Glutamatergic neuron (in vitro differentiated cells): ENCODE results near the gene FOXN3. TPM values are rescaled to one million over a fixed set of nuclear protein-coding genes. Genes with fewer than 3 reads are reported as not detected.

ENCODE experiments used
- DNase-seq: peaks from one replicate; pipeline ENCODE4 v3.0.0; 2022
- H3K27ac Mint-ChIP-seq: one replicate; pipeline ENCODE4 v1.8.0; 2020; ENCODE audit warnings: mild to moderate bottlenecking, mixed read lengths, inconsistent platforms; ENCODE audit not compliant: unreplicated experiment
- H3K27me3 Mint-ChIP-seq: one replicate; pipeline ENCODE4 v1.8.0; 2020; ENCODE audit warnings: mild to moderate bottlenecking, moderate library complexity, mixed read lengths, inconsistent platforms; ENCODE audit not compliant: unreplicated experiment
- H3K36me3 Mint-ChIP-seq: one replicate; pipeline ENCODE4 v1.8.0; 2020; ENCODE audit warnings: mild to moderate bottlenecking, mixed read lengths, inconsistent platforms; ENCODE audit not compliant: unreplicated experiment
- H3K4me1 Mint-ChIP-seq: one replicate; pipeline ENCODE4 v1.8.0; 2020; ENCODE audit warnings: mild to moderate bottlenecking, low read depth, mixed read lengths, inconsistent platforms; ENCODE audit not compliant: unreplicated experiment
- H3K4me3 Mint-ChIP-seq: one replicate; pipeline ENCODE4 v1.8.0; 2020; ENCODE audit warnings: mild to moderate bottlenecking, mixed read lengths, inconsistent platforms; ENCODE audit not compliant: unreplicated experiment
- H3K9me3 Mint-ChIP-seq: one replicate; pipeline ENCODE4 v1.8.0; 2020; ENCODE audit warnings: mild to moderate bottlenecking, moderate library complexity, mixed read lengths, inconsistent platforms; ENCODE audit not compliant: unreplicated experiment
- CTCF ChIP-seq: fragments of 200-600 bp; sonication (generic); IDR thresholded peaks from one replicate; pipeline ENCODE4 v1.5.0; 2021; ENCODE audit not compliant: partially characterized antibody, unreplicated experiment
- total RNA-seq: library from RNA; stranded (reverse); fragmentation: NEBNext Ultra II Directional; extraction: Animal tissue kit (Norgen Biotek cat#: 25700); gene quantifications from one replicate; pipeline ENCODE4 v1.2.1, GENCODE V29; 2021; ENCODE audit not compliant: unreplicated experiment

FOXN3 gene
- total RNA-seq, 1 donor from 2014 or later, result 139 TPM

DNA sequence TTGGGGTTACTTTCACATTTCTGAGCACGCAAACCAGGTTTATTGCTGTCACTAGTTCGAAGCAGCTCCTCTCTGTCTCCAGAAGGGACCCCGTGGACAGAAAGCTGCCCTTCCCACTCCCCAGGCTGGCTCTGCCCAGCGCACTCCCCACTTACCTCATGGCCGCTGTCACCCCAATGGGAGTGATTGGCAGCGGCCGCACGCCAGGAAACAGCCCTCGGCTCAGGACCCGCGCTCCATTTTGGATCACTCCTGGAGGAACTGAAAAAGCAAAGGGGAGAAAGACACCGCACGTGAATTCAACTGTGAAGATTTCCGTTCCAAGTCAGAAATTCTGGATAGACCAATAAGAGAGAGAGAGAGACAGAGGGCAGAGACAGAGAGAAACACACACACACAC lies 236.5 kb downstream of the FOXN3 start:
- Mint-ChIP-seq H3K27me3 (peaks cover 11% of the 10 kb centered on the region), H3K27ac (peak overlapping the region; percentile 17), H3K4me3 (no peak overlapping the region), H3K9me3 (peaks cover 8% of the 10 kb centered on the region), H3K4me1 (peaks cover 43% of the 10 kb centered on the region), H3K36me3 (no peaks in the 10 kb centered on the region)
- TF ChIP-seq CTCF, result no peak
- no peak for DNase-seq

DNA sequence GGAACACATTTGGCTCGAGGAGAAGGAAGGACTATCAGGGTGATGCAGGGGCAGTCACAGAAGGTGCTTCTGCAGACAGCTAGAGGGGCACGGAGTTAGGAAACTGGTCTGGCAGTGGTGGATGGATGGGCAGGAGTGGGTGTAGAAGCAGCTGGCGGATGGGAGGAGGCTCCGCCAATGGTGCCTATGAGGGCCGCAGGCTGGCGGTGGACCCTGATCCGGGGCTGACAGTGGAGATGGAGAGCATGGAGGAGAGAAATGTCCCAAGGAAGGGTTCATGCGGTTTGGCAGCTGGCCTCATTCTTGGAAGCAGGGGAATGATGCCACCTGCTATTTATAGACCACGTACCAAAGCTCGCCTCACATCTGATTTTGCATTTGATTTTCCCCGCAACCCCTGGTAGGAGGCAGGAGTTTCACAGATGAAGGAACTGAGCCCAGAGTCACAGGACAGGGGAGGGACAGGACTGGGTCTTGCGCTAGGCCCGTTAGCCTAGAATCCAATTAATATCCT lies 237.1 kb downstream of the FOXN3 start:
- TF ChIP-seq CTCF, result no peak
- H3K36me3 Mint-ChIP-seq, result no peaks in the 10 kb centered on the region
- H3K9me3 Mint-ChIP-seq, result peaks cover 5% of the 10 kb centered on the region
- H3K27ac Mint-ChIP-seq, result peak overlapping the region; percentile 9
- no peak overlapping the region for H3K4me3 Mint-ChIP-seq
- peaks cover 37% of the 10 kb centered on the region for H3K4me1 Mint-ChIP-seq
- peaks cover 6% of the 10 kb centered on the region for H3K27me3 Mint-ChIP-seq
- no peak for DNase-seq

DNA sequence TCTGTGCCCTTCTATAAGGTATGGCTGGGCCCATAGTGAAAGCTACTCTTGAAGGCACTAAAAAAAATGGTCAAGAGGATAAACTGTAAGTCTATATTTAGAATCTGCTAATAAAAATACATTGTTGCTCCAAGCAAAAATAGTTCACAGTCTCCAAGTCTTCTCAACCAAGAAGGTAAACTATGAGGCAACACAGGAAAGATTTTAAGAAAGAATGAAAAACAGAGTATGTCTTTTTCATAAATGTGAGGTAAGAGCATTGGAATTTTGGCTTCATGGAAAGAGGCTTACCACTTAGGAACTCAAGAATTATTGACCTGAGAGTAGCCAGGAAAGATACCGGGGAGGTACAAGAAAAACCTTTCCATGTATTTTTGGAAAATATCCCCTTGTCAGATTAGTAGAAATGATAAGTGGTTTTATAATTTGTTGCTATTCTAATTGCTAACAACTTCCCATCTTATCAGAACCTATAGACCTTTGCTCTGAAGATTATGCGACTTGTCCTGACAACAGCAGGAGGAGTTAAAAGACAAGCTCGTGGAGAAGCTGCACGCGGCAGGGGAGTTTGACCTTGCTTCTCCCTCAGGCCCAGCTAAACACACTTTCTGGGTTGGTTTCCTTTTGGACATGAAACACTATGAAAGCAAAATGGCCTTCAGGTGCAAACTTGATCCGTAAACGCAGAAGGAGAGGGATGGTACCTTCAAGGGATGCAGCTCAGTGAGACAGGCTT lies 238.1 kb downstream of the FOXN3 start:
- Mint-ChIP-seq H3K4me1 (peaks cover 32% of the 10 kb centered on the region), H3K9me3 (peaks cover 9% of the 10 kb centered on the region), H3K27ac (no peak overlapping the region), H3K36me3 (no peaks in the 10 kb centered on the region), H3K27me3 (peaks cover 9% of the 10 kb centered on the region), H3K4me3 (no peak overlapping the region)
- TF ChIP-seq CTCF, result no peak
- no peak for DNase-seq

- no peak for TF ChIP-seq CTCF
- peaks cover 26% of the 10 kb centered on the region for H3K4me1 Mint-ChIP-seq
- H3K9me3 Mint-ChIP-seq, result peaks cover 7% of the 10 kb centered on the region
- H3K27ac Mint-ChIP-seq, result no peak overlapping the region
- peaks cover 9% of the 10 kb centered on the region for H3K27me3 Mint-ChIP-seq
- no peaks in the 10 kb centered on the region for H3K36me3 Mint-ChIP-seq
- no peak for DNase-seq
- no peak overlapping the region for H3K4me3 Mint-ChIP-seq
These were observed 238.7 kb downstream of the FOXN3 start for GRCh38 chr14:89178376-89178775.
